NCI-H1436 (cell line): Measurements from ENCODE around the gene PLA2G4E.

Experiments
- DNase-seq: peaks from one replicate; lab custom pipeline; 2025; lab: John Stamatoyannopoulos, UW

The PLA2G4E gene

DNA sequence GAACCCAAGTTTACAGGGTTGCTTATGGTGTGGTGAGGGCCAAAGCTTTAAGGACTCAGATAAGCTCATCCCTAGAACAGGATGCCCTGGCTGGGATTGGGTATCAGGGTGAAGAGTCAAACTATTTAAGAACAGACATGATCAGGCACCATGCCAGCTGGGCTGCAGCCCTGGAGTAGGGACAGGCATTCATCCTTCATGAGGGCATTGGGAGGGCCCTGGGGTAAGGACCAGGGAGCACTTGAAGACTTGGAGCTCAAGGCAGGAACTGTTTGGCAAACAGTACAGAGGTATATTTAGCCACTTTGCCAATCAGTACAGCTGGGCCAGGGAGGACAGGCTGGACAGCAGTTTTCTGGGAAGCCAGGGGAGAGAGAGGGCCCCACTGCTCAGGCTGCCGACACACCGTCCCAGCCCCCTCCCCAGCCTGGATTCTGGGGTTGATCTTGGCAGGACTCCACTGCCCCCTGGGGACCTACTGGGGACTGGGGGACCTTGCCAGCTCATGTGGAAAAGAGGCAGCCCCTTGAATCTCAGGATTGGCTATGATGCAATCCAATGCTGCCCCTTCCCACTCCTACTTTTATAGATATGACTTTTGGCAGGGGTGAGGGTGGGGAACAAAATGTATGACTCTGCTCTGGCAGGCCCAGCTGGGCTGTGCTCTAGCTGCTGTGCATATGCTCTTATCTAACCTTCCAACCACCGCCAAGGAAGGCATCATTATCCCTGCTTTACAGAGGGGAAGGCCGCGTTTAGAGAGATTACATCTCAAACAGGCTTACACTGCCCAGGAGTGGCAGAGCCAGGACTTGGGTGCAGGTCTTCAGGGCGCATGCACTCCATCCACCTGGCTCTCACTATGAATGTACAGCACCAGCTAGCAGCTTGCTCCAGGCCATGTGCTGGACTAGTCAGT lies 2.3 kb downstream of the PLA2G4E start:
- DNase-seq, result no peak

- no peak for DNase-seq
Observed at GRCh38 chr15:42016971-42017370, 3.9 kb downstream of the PLA2G4E start.

- DNase-seq, result no peak
Observed at GRCh38 chr15:42014406-42014805, 6.4 kb downstream of the PLA2G4E start.

GRCh38 chr15:42012928-42013482 lies 7.8 kb downstream of the PLA2G4E start:
- DNase-seq, result no peak

DNA sequence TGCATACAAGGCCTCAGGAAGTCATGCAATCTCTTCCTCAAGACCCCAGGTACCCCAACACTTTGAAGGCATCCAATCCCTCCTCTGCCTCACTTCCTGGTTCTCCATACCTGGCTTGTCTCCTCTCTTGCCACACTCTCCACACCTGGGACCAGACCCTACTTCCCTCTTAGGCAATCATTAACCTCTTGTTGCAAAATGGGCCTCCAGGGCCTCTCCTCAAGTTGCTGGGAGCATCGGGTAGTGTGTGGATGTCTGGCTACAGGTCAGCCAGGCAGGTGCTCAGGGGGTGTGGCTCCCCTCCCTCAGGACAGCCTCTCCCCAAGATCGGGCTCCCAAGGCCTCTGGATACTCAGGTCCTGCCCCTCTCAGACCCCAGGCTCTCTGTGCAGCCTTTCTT lies 8.6 kb downstream of the PLA2G4E start:
- no peak for DNase-seq

- no peak for DNase-seq
Observed at GRCh38 chr15:42011074-42011473, 9.8 kb downstream of the PLA2G4E start.

DNA sequence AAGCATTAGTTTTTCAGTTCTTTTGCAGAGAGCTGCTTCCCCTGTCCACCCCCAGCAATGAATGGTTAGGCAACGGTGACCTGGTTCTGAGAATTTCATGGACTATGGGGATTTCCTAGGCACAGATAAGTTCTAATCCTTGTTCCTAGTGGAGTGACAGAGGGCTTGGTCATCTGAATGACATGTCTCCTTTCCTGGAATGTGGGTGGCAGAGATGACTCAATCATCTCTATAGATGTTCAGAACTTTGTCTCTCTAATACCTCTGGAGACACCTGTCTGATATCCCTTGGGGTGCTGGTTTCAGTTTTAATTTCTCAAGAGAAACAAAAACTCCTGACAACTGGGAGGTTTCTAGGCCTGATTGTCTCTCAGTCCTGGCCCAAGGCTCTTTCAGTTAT lies 10.4 kb downstream of the PLA2G4E start:
- no peak for DNase-seq

- DNase-seq, result no peak
Observed at GRCh38 chr15:42009474-42009873, 11.4 kb downstream of the PLA2G4E start.

DNA sequence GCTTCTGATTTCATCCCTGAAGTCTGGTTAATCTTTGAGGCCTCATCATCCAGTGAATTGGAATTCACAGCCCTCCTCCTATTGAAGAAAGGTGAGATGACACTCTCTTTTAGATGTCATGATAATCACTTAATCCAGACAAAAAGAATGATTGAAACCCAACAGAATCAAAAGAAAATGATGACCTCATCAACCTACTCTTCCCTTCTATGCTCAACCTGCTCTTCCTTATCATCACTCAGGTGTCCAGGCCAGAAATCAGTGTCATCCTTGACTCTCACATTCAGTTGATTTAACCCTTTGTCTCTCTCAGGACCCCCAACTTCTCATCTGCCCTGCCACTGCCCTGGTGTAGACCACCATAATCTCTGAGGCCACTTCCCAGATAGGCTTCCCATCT lies 11.8 kb downstream of the PLA2G4E start:
- DNase-seq, result no peak

- no peak for DNase-seq
Observed at GRCh38 chr15:42007386-42007785, 13.5 kb downstream of the PLA2G4E start.

DNA sequence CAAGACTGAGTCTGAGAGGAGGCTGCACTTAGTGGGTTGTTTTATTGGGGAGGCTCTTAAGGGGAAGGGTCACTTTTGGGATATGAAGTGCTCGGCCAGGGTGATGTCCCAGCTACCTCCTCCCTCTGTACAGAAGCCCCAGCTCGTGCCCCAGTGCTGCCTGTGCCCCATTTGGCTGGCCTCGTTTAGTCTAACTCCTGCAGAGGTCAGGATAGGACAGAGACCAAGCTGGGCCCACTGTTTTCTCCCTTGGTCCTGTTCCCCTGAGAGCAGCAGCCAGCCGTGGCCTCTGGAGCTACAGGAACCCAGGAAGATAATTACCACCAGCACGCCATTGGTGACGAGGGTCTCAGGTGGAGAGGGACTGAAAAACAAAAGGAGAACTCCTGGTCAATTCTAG lies 18.5 kb downstream of the PLA2G4E start:
- no peak for DNase-seq

- no peak for DNase-seq
Observed at GRCh38 chr15:42001236-42001635, 19.6 kb downstream of the PLA2G4E start.

DNA sequence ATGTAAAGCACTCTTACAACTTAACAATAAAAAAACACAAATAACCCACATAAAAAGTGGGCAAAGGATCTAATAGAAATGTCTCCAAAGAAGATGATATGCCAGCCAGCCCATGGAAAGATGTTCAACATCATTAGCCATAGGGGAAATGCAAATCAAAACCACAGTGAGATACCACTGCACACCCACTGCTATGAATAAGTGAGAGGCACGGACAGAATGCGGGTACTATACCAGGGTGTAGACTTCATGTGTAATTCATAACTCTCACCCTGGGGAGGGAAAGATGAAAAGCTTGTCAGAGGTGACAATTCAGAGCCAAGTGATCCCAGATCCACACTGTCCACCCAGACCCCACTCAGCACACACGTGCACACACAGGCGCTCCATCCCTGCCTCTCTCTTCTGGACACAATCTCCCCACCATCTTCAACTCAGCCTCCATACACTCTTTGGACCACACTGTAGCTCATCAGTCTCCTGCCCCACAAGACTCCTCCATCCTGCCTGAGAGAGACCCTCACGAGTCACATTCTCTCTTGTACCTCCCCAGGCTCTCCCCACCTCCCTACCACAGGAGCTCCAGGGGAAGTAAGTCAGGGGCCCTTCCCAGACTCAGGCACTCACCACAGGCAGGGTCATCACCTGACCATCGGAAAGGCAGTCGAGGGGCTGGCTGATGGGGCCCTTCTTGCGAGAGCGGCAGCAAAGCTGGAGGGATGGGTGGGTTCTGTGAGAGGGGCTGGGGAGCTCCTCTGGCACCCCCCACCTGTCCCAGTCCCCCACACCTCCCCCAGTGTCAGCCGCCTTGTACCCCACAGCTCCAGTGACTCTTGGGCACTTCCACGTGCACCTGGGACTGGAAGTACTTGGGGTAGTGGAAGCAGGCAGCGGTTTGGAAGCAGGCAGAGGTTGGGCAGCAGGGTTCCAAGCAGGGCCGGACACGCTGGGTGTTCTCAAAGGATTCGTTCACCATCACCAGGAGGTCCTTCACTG lies 21.3 kb downstream of the PLA2G4E start:
- DNase-seq, result no peak

- DNase-seq, result no peak
Observed at GRCh38 chr15:41997845-41998244, 23.0 kb downstream of the PLA2G4E start.

DNA sequence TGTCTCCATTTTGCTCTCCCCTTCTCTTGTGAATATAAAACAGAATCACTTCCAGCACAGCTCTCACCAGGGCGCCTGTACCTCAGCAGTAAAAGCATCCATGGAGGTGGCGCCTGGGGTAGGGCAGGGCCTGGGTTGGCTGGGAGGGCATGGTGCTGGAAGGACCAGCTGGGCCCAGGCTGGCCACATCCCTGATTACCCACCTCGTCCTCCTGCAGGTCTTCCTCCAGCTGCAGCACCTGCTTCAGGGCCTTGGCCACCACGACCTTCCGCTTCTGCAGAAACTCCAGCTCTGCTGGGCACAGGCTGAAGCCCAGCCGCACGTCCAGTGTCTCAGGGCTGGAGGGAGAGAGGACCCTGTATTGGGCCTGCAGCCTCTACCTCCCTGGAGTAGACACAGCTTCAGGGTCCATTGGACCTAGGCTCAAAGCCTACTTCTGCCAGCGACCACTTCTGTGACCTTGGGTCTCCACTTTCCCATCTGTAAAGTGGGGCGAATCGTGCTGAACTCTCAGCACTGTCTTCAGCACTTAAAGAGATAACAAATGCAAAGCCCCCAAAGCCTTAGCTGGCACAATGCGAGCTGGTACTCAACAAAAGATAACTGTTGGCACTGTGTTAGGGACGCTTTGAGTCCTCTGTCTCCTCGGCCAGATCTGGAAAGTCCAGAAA lies 23.8 kb downstream of the PLA2G4E start:
- no peak for DNase-seq

- no peak for DNase-seq
Observed at GRCh38 chr15:41996376-41996775, 24.5 kb downstream of the PLA2G4E start.

- no peak for DNase-seq
Observed at GRCh38 chr15:41995476-41995855, 25.4 kb downstream of the PLA2G4E start.

- DNase-seq, result no peak
Observed at GRCh38 chr15:41994772-41995475, 25.9 kb downstream of the PLA2G4E start.

GRCh38 chr15:41994171-41994650 lies 26.6 kb downstream of the PLA2G4E start:
- no peak for DNase-seq

DNA sequence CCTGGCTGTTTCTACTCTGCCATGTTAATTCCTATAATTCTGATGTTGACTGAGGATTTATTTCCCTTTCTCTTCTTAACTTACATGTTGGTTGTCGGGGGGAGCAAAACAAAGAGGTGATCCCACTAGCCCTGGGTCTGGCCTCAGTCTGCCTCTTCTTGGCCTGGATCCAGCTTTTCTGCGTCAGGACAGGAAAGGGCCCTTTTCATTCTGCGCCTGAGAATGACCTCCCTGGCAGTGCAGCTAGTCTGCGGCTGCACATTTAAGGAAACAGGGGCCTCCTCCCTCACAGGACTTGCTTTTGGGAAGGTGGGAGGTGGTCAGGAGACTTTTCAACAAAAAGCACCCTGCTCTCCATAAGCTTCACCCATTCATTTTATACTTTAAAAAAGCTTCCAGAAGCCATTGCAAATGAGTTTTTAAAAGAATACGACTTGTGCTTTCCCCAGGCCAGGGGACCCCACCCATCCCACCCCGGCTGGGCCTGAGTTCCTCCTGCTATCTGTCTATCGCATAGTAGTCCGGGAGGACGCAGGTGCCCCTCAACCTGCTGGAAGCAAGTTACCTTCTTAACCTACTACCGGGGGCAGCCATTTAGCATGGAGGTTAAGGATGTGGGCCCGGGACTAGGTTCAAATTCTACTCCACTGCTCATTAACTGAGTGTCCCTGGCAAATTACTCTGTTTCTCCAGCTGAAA lies 27.2 kb downstream of the PLA2G4E start:
- no peak for DNase-seq
